VCaP (cell line): ENCODE results near the gene ERBB2.

Experiments used
- H3K27ac ChIP-seq: fragments of 450-650 bp; 2 replicates; pipeline ENCODE4 v1.5.1; 2017
- CTCF ChIP-seq: fragments of 450-650 bp; conservative IDR thresholded peaks from 2 replicates; pipeline ENCODE4 v1.5.1; 2017; ENCODE audit warnings: mild to moderate bottlenecking, moderate library complexity

ERBB2 gene

GRCh38 chr17:39751016-39751543, 51.2 kb downstream of the ERBB2 start:
- no peak for TF ChIP-seq CTCF
- no peak overlapping the region for H3K27ac ChIP-seq

GRCh38 chr17:39751637-39752036, 51.8 kb downstream of the ERBB2 start:
- no peak for TF ChIP-seq CTCF
- H3K27ac ChIP-seq: no peak overlapping the region

- TF ChIP-seq CTCF: no peak
- H3K27ac ChIP-seq: no peak overlapping the region
Measured at GRCh38 chr17:39752241-39752881, 52.5 kb downstream of the ERBB2 start.

GRCh38 chr17:39753514-39754160, 53.8 kb downstream of the ERBB2 start:
- TF ChIP-seq CTCF: no peak
- peak overlapping the region; percentile 94 for H3K27ac ChIP-seq

- peak overlapping the region; percentile 94 for H3K27ac ChIP-seq
- TF ChIP-seq CTCF: peak; percentile 98
Measured at GRCh38 chr17:39754161-39754957, 54.5 kb downstream of the ERBB2 start.

- H3K27ac ChIP-seq: peak overlapping the region; percentile 94
- TF ChIP-seq CTCF: no peak
Measured at GRCh38 chr17:39754958-39755553, 55.2 kb downstream of the ERBB2 start.
